IMR-90 (cell line): ENCODE results near the gene ZEB2. TPM values are rescaled to one million over a fixed set of nuclear protein-coding genes. Genes with fewer than 3 reads are reported as not detected.
A peak's percentile ranks its signal among the peaks of the same experiment; 100 is the strongest.

ENCODE experiments used
- ATAC-seq: fragments of 200-7000 bp; cut with Tn5 transposase; 2 replicates; pipeline ENCODE4 v1.9.1; 2020; ENCODE audit warnings: low read depth, mild to moderate bottlenecking, moderate library complexity
- BruUV-seq: library from RNA; stranded (reverse); fragments of 400-500 nt; replicated peaks from 2 replicates; lab custom pipeline; 2021; lab: Mats Ljungman, UMichigan
- CTCF ChIA-PET: fragments of 300-600 bp; formaldehyde crosslinking; extraction: SDS; loops from one replicate; lab custom pipeline; 2021; ENCODE audit warnings: antibody characterized with exemption; lab: Yijun Ruan, JAX
- POLR2A ChIA-PET: fragments of 300-600 bp; sonication (Branson Sonifier 250); formaldehyde crosslinking; loops from one replicate; lab custom pipeline; 2022; ENCODE audit warnings: antibody characterized with exemption; ENCODE audit not compliant: unreplicated experiment; lab: Charles Lee
- DNase-seq: peaks from one replicate; pipeline ENCODE4 v3.0.0; 2013
- H2AFZ ChIP-seq: replicated peaks from 2 replicates; pipeline ENCODE3; 2013; ENCODE audit warnings: low read length, mild to moderate bottlenecking; ENCODE audit not compliant: poor library complexity
- H2AK5ac ChIP-seq: 2 replicates; pipeline ENCODE4 v1.6.1; 2013; ENCODE audit warnings: low read depth, low read length, inconsistent platforms
- H2AK9ac ChIP-seq: replicated peaks from 2 replicates; pipeline ENCODE3; 2013; ENCODE audit warnings: mild to moderate bottlenecking, low read depth, low read length, moderate library complexity; ENCODE audit not compliant: poor library complexity
- H2BK120ac ChIP-seq: 2 replicates; pipeline ENCODE4 v1.6.1; 2013; ENCODE audit warnings: low read depth, low read length, inconsistent platforms
- H2BK15ac ChIP-seq: 3 replicates; pipeline ENCODE4 v1.6.1; 2013; ENCODE audit warnings: low read depth, low read length, inconsistent platforms
- H2BK20ac ChIP-seq: 2 replicates; pipeline ENCODE4 v1.6.1; 2013; ENCODE audit warnings: low read depth, mild to moderate bottlenecking, inconsistent platforms, low read length, moderate library complexity
- H2BK5ac ChIP-seq: 2 replicates; pipeline ENCODE4 v1.6.1; 2013; ENCODE audit warnings: mild to moderate bottlenecking, low read depth, low read length, inconsistent platforms; ENCODE audit not compliant: poor library complexity, severe bottlenecking
- H3K14ac ChIP-seq: replicated peaks from 2 replicates; pipeline ENCODE4 v1.6.1; 2013; ENCODE audit warnings: low read depth, low read length, inconsistent platforms
- H3K18ac ChIP-seq: 2 replicates; pipeline ENCODE4 v1.6.1; 2013; ENCODE audit warnings: low read depth, low read length, control low read depth
- H3K23ac ChIP-seq: 2 replicates; pipeline ENCODE4 v1.6.1; 2013; ENCODE audit warnings: low read depth, low read length, inconsistent platforms
- H3K27ac ChIP-seq: 2 replicates; pipeline ENCODE4 v1.5.1; 2013; ENCODE audit warnings: mild to moderate bottlenecking, control low read depth, low read length; ENCODE audit not compliant: insufficient read depth
- H3K27me3 ChIP-seq: 2 replicates; pipeline ENCODE4 v1.6.1; 2013; ENCODE audit warnings: low read length; ENCODE audit not compliant: control insufficient read depth, insufficient read depth
- H3K36me3 ChIP-seq: 2 replicates; pipeline ENCODE4 v1.6.1; 2013; ENCODE audit warnings: low read length, mixed read lengths; ENCODE audit not compliant: control insufficient read depth, insufficient read depth
- H3K4ac ChIP-seq: 2 replicates; pipeline ENCODE4 v1.6.1; 2013; ENCODE audit warnings: low read depth, low read length, inconsistent platforms
- H3K4me1 ChIP-seq: 2 replicates; pipeline ENCODE4 v1.6.1; 2013; ENCODE audit warnings: low read length, mixed read lengths; ENCODE audit not compliant: control insufficient read depth, insufficient read depth
- H3K4me2 ChIP-seq: 2 replicates; pipeline ENCODE4 v1.6.1; 2013; ENCODE audit warnings: low read depth, mild to moderate bottlenecking, control low read depth, low read length, moderate library complexity
- H3K4me3 ChIP-seq: 2 replicates; pipeline ENCODE4 v1.5.1; 2013; ENCODE audit warnings: low read depth, mild to moderate bottlenecking, control low read depth, low read length, moderate library complexity; ENCODE audit not compliant: insufficient read depth
- H3K56ac ChIP-seq: 2 replicates; pipeline ENCODE4 v1.6.1; 2013; ENCODE audit warnings: low read length, inconsistent platforms; ENCODE audit not compliant: insufficient read depth; ENCODE audit errors: extremely low read depth
- H3K79me1 ChIP-seq, 2 experiments: 2 replicates each; pipeline ENCODE4 v1.6.1; 2013; ENCODE audit warnings: low read length in 2 of 2, inconsistent platforms in 1 of 2, low read depth in 1 of 2
- H3K9ac ChIP-seq: 2 replicates; pipeline ENCODE4 v1.6.1; 2013; ENCODE audit warnings: low read depth, low read length, control low read depth
- H3K9me1 ChIP-seq: 2 replicates; pipeline ENCODE4 v1.6.1; 2013; ENCODE audit warnings: low read length, inconsistent platforms; ENCODE audit not compliant: insufficient read depth
- H3K9me3 ChIP-seq: 2 replicates; pipeline ENCODE4 v1.6.1; 2013; ENCODE audit warnings: low read length; ENCODE audit not compliant: control insufficient read depth, insufficient read depth
- H4K20me1 ChIP-seq: 2 replicates; pipeline ENCODE4 v1.6.1; 2013; ENCODE audit warnings: low read length, inconsistent platforms; ENCODE audit not compliant: insufficient read depth
- H4K5ac ChIP-seq: 2 replicates; pipeline ENCODE4 v1.6.1; 2013; ENCODE audit warnings: mild to moderate bottlenecking, low read depth, low read length, control low read depth
- H4K8ac ChIP-seq, 2 experiments: 2 replicates each; pipeline ENCODE4 v1.6.1; 2013; ENCODE audit warnings: low read depth in 2 of 2, low read length in 2 of 2, control low read depth in 1 of 2, inconsistent platforms in 1 of 2
- H4K91ac ChIP-seq: 2 replicates; pipeline ENCODE4 v1.6.1; 2013; ENCODE audit warnings: low read depth, low read length, inconsistent platforms; ENCODE audit not compliant: insufficient read depth
- BHLHE40 ChIP-seq: fragments of 150-350 bp; IDR thresholded peaks from 2 replicates; pipeline ENCODE4 v1.6.1; 2016; ENCODE audit warnings: mild to moderate bottlenecking, low read depth, low read length
- CEBPB ChIP-seq: IDR thresholded peaks from 2 replicates; pipeline ENCODE4 v1.6.1; 2012; ENCODE audit warnings: low read depth, low read length, improper control_type of control experiment
- FOS ChIP-seq: fragments of 150-350 bp; IDR thresholded peaks from 2 replicates; pipeline ENCODE4 v1.6.1; 2016; ENCODE audit warnings: low read depth, low read length
- MAFK ChIP-seq: IDR thresholded peaks from 2 replicates; pipeline ENCODE4 v1.6.1; 2012; ENCODE audit warnings: low read depth, low read length, improper control_type of control experiment
- MAZ ChIP-seq: IDR thresholded peaks from 2 replicates; pipeline ENCODE4 v1.6.1; 2012; ENCODE audit warnings: low read depth, mild to moderate bottlenecking, low read length, improper control_type of control experiment, moderate library complexity, borderline replicate concordance
- POLR2A ChIP-seq: IDR thresholded peaks from 2 replicates; pipeline ENCODE4 v1.6.1; 2012; ENCODE audit warnings: mild to moderate bottlenecking, low read depth, low read length
- RAD21 ChIP-seq: IDR thresholded peaks from 2 replicates; pipeline ENCODE4 v1.6.1; 2012; ENCODE audit warnings: low read length, improper control_type of control experiment
- WGBS, 2 experiments: methylation state at CpG; one replicate each; pipeline versions ENCODE4 v1.1.5 to v1.1.7; 2013; ENCODE audit warnings: missing lambda C conversion rate in 2 of 2; ENCODE audit not compliant: insufficient read length in 1 of 2; ENCODE audit errors: extremely low coverage in 2 of 2; 5-methylcytosine and 5-hydroxymethylcytosine counted together
- dilution Hi-C: fragments of 300-500 bp; cut with HindIII; formaldehyde crosslinking; loops from one replicate; pipeline ENCODE4 v1.14.3; 2018; ENCODE audit warnings: low sequenced_read_pairs; ENCODE audit not compliant: unreplicated experiment
- in situ Hi-C: fragments of 300-500 bp; cut with MboI; formaldehyde crosslinking; loops from 3 replicates; pipeline ENCODE4 v1.14.3; 2019; ENCODE audit warnings: low sequenced_read_pairs, inconsistent platforms, mixed read lengths
- intact Hi-C: fragments of 100-400 bp; cut with micrococcal nuclease; formaldehyde crosslinking; loops from 2 replicates; pipeline ENCODE4 v1.10.0; 2022
- polyA plus RNA-seq, 3 experiments: library from polyadenylated mRNA; depleted of rRNA; stranded (reverse); fragments of >200 nt; gene quantifications; 2 replicates each; pipeline ENCODE4 v1.2.3, GENCODE V29; 2012; ENCODE audit warnings: low replicate concordance in 1 of 3
- total RNA-seq: library from RNA; depleted of rRNA; stranded (reverse); fragments of >200 nt; gene quantifications from 2 replicates; pipeline ENCODE4 v1.2.3, GENCODE V29; 2012

The ZEB2 gene
- total and polyA plus RNA-seq, 2 of the 4 experiments (the other 2 are of a cell fraction), result 22.4 to 50.9 TPM

DNA sequence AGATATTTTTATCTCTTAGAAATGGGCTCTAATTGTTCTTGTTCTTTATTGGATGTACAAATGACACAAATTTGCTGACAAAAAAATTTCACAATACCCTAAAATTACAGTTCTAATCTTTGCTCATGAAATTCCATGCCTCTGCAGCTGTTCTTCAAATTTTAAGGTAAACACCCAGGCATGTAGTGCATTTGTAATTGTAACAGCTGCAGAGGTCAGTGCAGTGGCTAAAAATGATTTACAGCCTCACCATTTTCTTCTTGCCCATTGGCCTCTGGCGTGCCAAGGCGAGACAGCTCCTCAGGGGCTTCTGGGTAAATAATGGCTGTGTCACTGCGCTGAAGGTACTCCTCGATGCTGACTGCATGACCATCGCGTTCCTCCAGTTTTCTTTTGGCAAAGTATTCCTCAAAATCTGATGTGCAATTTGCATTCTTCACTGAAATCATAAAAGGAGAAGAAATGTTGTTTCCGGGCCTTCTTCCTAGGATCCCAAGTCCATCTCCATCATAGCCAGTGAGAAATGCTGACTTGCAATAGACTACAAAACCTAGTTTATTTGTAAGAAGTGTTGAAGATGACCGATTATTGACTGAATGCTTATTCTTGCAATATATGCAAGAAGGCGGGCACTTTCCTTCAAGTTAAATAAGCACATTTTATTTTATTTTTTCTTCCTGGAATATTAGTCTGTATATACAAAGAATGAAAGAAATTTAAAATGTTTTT, 115.2 kb downstream of the ZEB2 start:
- 55% methylated on average over 4 of the region's 9 CpGs; no CpG with 5 or more reads in 1 of the 2 experiments for WGBS, 2 experiments

More for the DNA sequence above, 115.2 kb downstream of the ZEB2 start:
- no peak overlapping the region for H3K23ac ChIP-seq
- peak overlapping the region; percentile 6; the same call in 1 of the 2 replicates for H4K5ac ChIP-seq
- no peak overlapping the region for H3K56ac ChIP-seq
- POLR2A ChIA-PET, result no interaction called here
- H3K4me1 ChIP-seq, result peaks cover 12% of the 10 kb centered on the region
- ATAC-seq, result 0 out of 2 replicates have a peak, but pooled peaks have one; percentile 34
- no peak overlapping the region for H2AK9ac ChIP-seq
- no peak overlapping the region for H2BK15ac ChIP-seq
- no peak overlapping the region for H2BK120ac ChIP-seq
- dilution Hi-C loops (no loop called here), in situ Hi-C loops (no loop called here), intact Hi-C loops (loop anchor here (5.0 kb wide), 1 partner anchor 108 kb away; no protein-coding TSS in a partner anchor)
- no peak overlapping the region for H3K9ac ChIP-seq
- H3K9me3 ChIP-seq, result no peaks in the 10 kb centered on the region
- peak overlapping the region; percentile 45; the same call in 1 of the 2 replicates for H3K4ac ChIP-seq
- H3K4me3 ChIP-seq, result no peak overlapping the region
- CTCF ChIA-PET, result interaction anchor here (0.6 kb wide), 1 partner anchor 88 kb away, joined by 6 read pairs; no protein-coding TSS in a partner anchor
- peak overlapping the region; percentile 59; the same call in 1 of the 2 replicates for H3K27ac ChIP-seq
- H3K4me2 ChIP-seq, result no peak overlapping the region
- H2BK20ac ChIP-seq, result no peak overlapping the region
- H3K9me1 ChIP-seq, result peaks cover 4% of the 10 kb centered on the region; the same call in 1 of the 2 replicates
- no peaks in the 10 kb centered on the region for H4K20me1 ChIP-seq
- H3K27me3 ChIP-seq, result no peaks in the 10 kb centered on the region
- H3K79me1 ChIP-seq, result peaks cover 18 to 22% of the 10 kb centered on the region in 2 experiments; a peak in 2 of 4 replicates
- DNase-seq, result peak; percentile 39
- H3K18ac ChIP-seq, result no peak overlapping the region
- H2AFZ ChIP-seq, result no peak overlapping the region
- H3K36me3 ChIP-seq, result peaks cover 20% of the 10 kb centered on the region
- H3K14ac ChIP-seq, result 0 out of 2 replicates have a peak overlapping the region, but pooled peaks have one; percentile 67
- H4K8ac ChIP-seq, result no peak overlapping the region
- no peak overlapping the region for H2AK5ac ChIP-seq
- no peak overlapping the region for H2BK5ac ChIP-seq
- no peak overlapping the region for H4K91ac ChIP-seq
- TF ChIP-seq MAFK (peak; percentile 53), CEBPB (peak; percentile 35; the same call in 1 of the 2 replicates), RAD21 (no peak), BHLHE40 (no peak), MAZ (no peak), FOS (no peak), POLR2A (no peak)
- BruUV-seq, result no TSS peak
